T-helper 17 cell (primary cell): Measurements from ENCODE around the gene MAPK6. TPM values are rescaled to one million over a fixed set of nuclear protein-coding genes. Genes with fewer than 3 reads are reported as not detected.
"Not testable (repeated sequence)": the region's sequence is repeated elsewhere in the genome, so short reads cannot be mapped to it uniquely, and the experiment has no call there.

Experiments used
- ATAC-seq: fragments of 150-1000 bp; cut with Tn5 transposase; 2 replicates; pipeline ENCODE4 v1.10.0; 2021; ENCODE audit warnings: mild to moderate bottlenecking, moderate library complexity
- DNase-seq, 3 donors: peaks; one replicate each; pipeline versions ENCODE4 v3.0.0 to v3.0.0-alpha.2; 2020 to 2021
- H3K9me3 ChIP-seq: one replicate; pipeline ENCODE4 v1.7.0; 2013; ENCODE audit warnings: low read length, mild to moderate bottlenecking; ENCODE audit not compliant: control insufficient read depth, poor library complexity, severe bottlenecking
- H3K27ac Mint-ChIP-seq: one replicate; pipeline ENCODE4 v1.8.0; 2022; ENCODE audit warnings: mild to moderate bottlenecking, moderate library complexity, mixed read lengths
- H3K27me3 Mint-ChIP-seq: one replicate; pipeline ENCODE4 v1.8.0; 2022; ENCODE audit warnings: mixed read lengths
- H3K36me3 Mint-ChIP-seq: one replicate; pipeline ENCODE4 v1.8.0; 2022; ENCODE audit warnings: low read depth, mixed read lengths
- H3K4me1 Mint-ChIP-seq: one replicate; pipeline ENCODE4 v1.8.0; 2022; ENCODE audit warnings: mild to moderate bottlenecking, mixed read lengths
- H3K4me3 Mint-ChIP-seq: one replicate; pipeline ENCODE4 v1.8.0; 2022; ENCODE audit warnings: mild to moderate bottlenecking, moderate library complexity, mixed read lengths
- total RNA-seq, 4 donors: library from RNA in 2 of 4; stranded (reverse) in 2 of 4; gene quantifications; one replicate each; pipeline ENCODE4 v1.2.3 and lab custom pipeline; 2022 to 2026

The MAPK6 gene
- total RNA-seq, 2 donors from 2014 or later: 36.8 to 45.6 TPM

- peaks cover 12% of the 10 kb centered on the region for H3K36me3 Mint-ChIP-seq
- no peak overlapping the region for H3K27ac Mint-ChIP-seq
- ATAC-seq: no peak
- H3K4me1 Mint-ChIP-seq: peaks cover 5% of the 10 kb centered on the region
- DNase-seq: no peak
- no peak overlapping the region for H3K4me3 Mint-ChIP-seq
- no peaks in the 10 kb centered on the region for H3K27me3 Mint-ChIP-seq
- H3K9me3 ChIP-seq: no peaks in the 10 kb centered on the region
Measured at GRCh38 chr15:52068004-52068615, 49.1 kb downstream of the MAPK6 start.

GRCh38 chr15:52069559-52069958, 50.5 kb downstream of the MAPK6 start:
- H3K9me3 ChIP-seq: no peaks in the 10 kb centered on the region
- Mint-ChIP-seq H3K27ac (no peak overlapping the region), H3K4me1 (peaks cover 5% of the 10 kb centered on the region), H3K4me3 (no peak overlapping the region), H3K27me3 (no peaks in the 10 kb centered on the region), H3K36me3 (peaks cover 6% of the 10 kb centered on the region)
- ATAC-seq (no peak), DNase-seq (no peak)

GRCh38 chr15:52071570-52071969, 52.6 kb downstream of the MAPK6 start:
- H3K4me3 Mint-ChIP-seq: no peak overlapping the region
- peaks cover under 1% of the 10 kb centered on the region for H3K36me3 Mint-ChIP-seq
- H3K9me3 ChIP-seq: no peaks in the 10 kb centered on the region
- no peak overlapping the region for H3K27ac Mint-ChIP-seq
- no peaks in the 10 kb centered on the region for H3K27me3 Mint-ChIP-seq
- peaks cover 3% of the 10 kb centered on the region for H3K4me1 Mint-ChIP-seq
- ATAC-seq (no peak), DNase-seq (no peak)

- Mint-ChIP-seq H3K27ac (no peak overlapping the region), H3K4me1 (peaks cover 14% of the 10 kb centered on the region), H3K36me3 (no peaks in the 10 kb centered on the region), H3K4me3 (no peak overlapping the region), H3K27me3 (peaks cover 7% of the 10 kb centered on the region)
- ATAC-seq (no peak), DNase-seq (no peak)
- no peaks in the 10 kb centered on the region for H3K9me3 ChIP-seq
Measured at GRCh38 chr15:52076889-52077781, 58.1 kb downstream of the MAPK6 start.

- Mint-ChIP-seq H3K4me1 (peaks cover 14% of the 10 kb centered on the region), H3K27ac (no peak overlapping the region), H3K27me3 (peaks cover 7% of the 10 kb centered on the region), H3K4me3 (no peak overlapping the region), H3K36me3 (no peaks in the 10 kb centered on the region)
- no peaks in the 10 kb centered on the region for H3K9me3 ChIP-seq
- ATAC-seq (no peak), DNase-seq (no peak)
Measured at GRCh38 chr15:52078197-52078875, 59.3 kb downstream of the MAPK6 start.

GRCh38 chr15:52078876-52079700, 60.1 kb downstream of the MAPK6 start:
- Mint-ChIP-seq H3K27me3 (peaks cover 7% of the 10 kb centered on the region), H3K4me1 (peaks cover 14% of the 10 kb centered on the region), H3K4me3 (no peak overlapping the region), H3K36me3 (no peaks in the 10 kb centered on the region), H3K27ac (no peak overlapping the region)
- ATAC-seq (peak; percentile 85), DNase-seq (peak; percentile 64 to 82 (median 69))
- no peaks in the 10 kb centered on the region for H3K9me3 ChIP-seq

GRCh38 chr15:52080031-52080430, 61.0 kb downstream of the MAPK6 start:
- ATAC-seq (no peak), DNase-seq (no peak)
- peaks cover 7% of the 10 kb centered on the region for H3K27me3 Mint-ChIP-seq
- H3K4me1 Mint-ChIP-seq: peaks cover 14% of the 10 kb centered on the region
- no peaks in the 10 kb centered on the region for H3K36me3 Mint-ChIP-seq
- H3K27ac Mint-ChIP-seq: no peak overlapping the region
- H3K4me3 Mint-ChIP-seq: no peak overlapping the region
- H3K9me3 ChIP-seq: no peaks in the 10 kb centered on the region

- Mint-ChIP-seq H3K4me3 (no peak overlapping the region), H3K27me3 (peaks cover 7% of the 10 kb centered on the region), H3K27ac (no peak overlapping the region), H3K36me3 (no peaks in the 10 kb centered on the region), H3K4me1 (peaks cover 14% of the 10 kb centered on the region)
- no peaks in the 10 kb centered on the region for H3K9me3 ChIP-seq
- ATAC-seq: no peak
- no peak for DNase-seq
Measured at GRCh38 chr15:52080706-52081392, 61.8 kb downstream of the MAPK6 start.

GRCh38 chr15:52082197-52083036, 63.4 kb downstream of the MAPK6 start:
- H3K9me3 ChIP-seq: no peaks in the 10 kb centered on the region
- ATAC-seq: no peak
- DNase-seq: no peak
- Mint-ChIP-seq H3K27ac (peak overlapping the region; percentile 51), H3K4me3 (no peak overlapping the region), H3K4me1 (peaks cover 9% of the 10 kb centered on the region), H3K27me3 (peaks cover 7% of the 10 kb centered on the region), H3K36me3 (no peaks in the 10 kb centered on the region)

- not testable (repeated sequence) for ATAC-seq, H3K27me3 Mint-ChIP-seq, DNase-seq, H3K36me3 Mint-ChIP-seq, H3K4me3 Mint-ChIP-seq, H3K9me3 ChIP-seq, H3K4me1 Mint-ChIP-seq
- peak overlapping the region; percentile 51 for H3K27ac Mint-ChIP-seq
Measured at GRCh38 chr15:52083037-52083359, 64.0 kb downstream of the MAPK6 start.

GRCh38 chr15:52083603-52084002, 64.6 kb downstream of the MAPK6 start:
- Mint-ChIP-seq H3K27ac (peak overlapping the region; percentile 51), H3K4me3 (no peak overlapping the region), H3K36me3 (no peaks in the 10 kb centered on the region), H3K4me1 (peaks cover 7% of the 10 kb centered on the region), H3K27me3 (peaks cover 5% of the 10 kb centered on the region)
- no peaks in the 10 kb centered on the region for H3K9me3 ChIP-seq
- ATAC-seq: no peak
- no peak for DNase-seq

GRCh38 chr15:52085299-52085698, 66.3 kb downstream of the MAPK6 start:
- Mint-ChIP-seq H3K27ac (no peak overlapping the region), H3K4me3 (no peak overlapping the region), H3K4me1 (no peaks in the 10 kb centered on the region), H3K27me3 (no peaks in the 10 kb centered on the region), H3K36me3 (peaks cover 2% of the 10 kb centered on the region)
- ATAC-seq (no peak), DNase-seq (no peak)
- peaks cover 6% of the 10 kb centered on the region for H3K9me3 ChIP-seq
